ENCODE data around the gene CMTM7. TPM values are rescaled to one million over a fixed set of nuclear protein-coding genes. Genes with fewer than 3 reads are reported as not detected.
A peak's percentile ranks its signal among the peaks of the same experiment; 100 is the strongest.

Gene CMTM7
- total RNA-seq, 8 experiments from 2014 or later = 1.2 to 48.2 (median 5.4) TPM

- H3K4me3 ChIP-seq = no peak overlapping the region
- no peak overlapping the region for H3K27ac ChIP-seq
- 57 to 96% (median 88%) methylated on average over 2 to 7 of the region's 7 CpGs for WGBS, 10 experiments
- H3K4me1 ChIP-seq (replicated peaks in 1 of 2) = no peaks in the 10 kb centered on the region
- in situ Hi-C loops (cut with MboI; ENCODE audit: low pct_unique_long_range_greater_than_20kb in 2 of 9, low sequenced_read_pairs in 9 of 9, unreplicated experiment in 9 of 9) = loop anchor here in 1 of 9 experiments (10.0 kb wide), 1 partner anchor 103 kb away; no protein-coding TSS in a partner anchor
- no peak for ATAC-seq (replicated peaks in 6 of 8)
Observed at GRCh38 chr3:32371461-32372212, 20.0 kb upstream of the CMTM7 start.

- no peaks in the 10 kb centered on the region for H3K4me1 ChIP-seq (replicated peaks in 1 of 2)
- no peak overlapping the region for H3K4me3 ChIP-seq
- H3K27ac ChIP-seq = no peak overlapping the region
- no peak for ATAC-seq (replicated peaks in 6 of 8)
- in situ Hi-C loops (cut with MboI; ENCODE audit: low pct_unique_long_range_greater_than_20kb in 2 of 9, low sequenced_read_pairs in 9 of 9, unreplicated experiment in 9 of 9) = loop anchor here in 1 of 9 experiments (10.0 kb wide), 1 partner anchor 103 kb away; no protein-coding TSS in a partner anchor
- 33 to 100% (median 96%) methylated on average over 1 to 4 of the region's 4 CpGs; no CpG with 5 or more reads in 3 of the 10 experiments for WGBS, 10 experiments
Observed at GRCh38 chr3:32372213-32372490, 19.5 kb upstream of the CMTM7 start.

- Histone ChIP-seq H3K4me1 (replicated peaks in 1 of 2) (no peaks in the 10 kb centered on the region), H3K4me3 (no peak overlapping the region), H3K27ac (no peak overlapping the region)
- WGBS, 10 experiments = 57 to 96% (median 89%) methylated on average over 2 to 5 of the region's 5 CpGs
- in situ Hi-C loops (cut with MboI; ENCODE audit: low pct_unique_long_range_greater_than_20kb in 2 of 9, low sequenced_read_pairs in 9 of 9, unreplicated experiment in 9 of 9) = loop anchor here in 1 of 9 experiments (10.0 kb wide), 1 partner anchor 102 kb away; no protein-coding TSS in a partner anchor
- no peak for ATAC-seq (replicated peaks in 6 of 8)
Observed at GRCh38 chr3:32373276-32373675, 18.4 kb upstream of the CMTM7 start.

- 0 to 100% (median 66%) methylated on average over 1 to 5 of the region's 5 CpGs; no CpG with 5 or more reads in 2 of the 10 experiments for WGBS, 10 experiments
Observed at GRCh38 chr3:32373844-32374243, 17.8 kb upstream of the CMTM7 start.

GRCh38 chr3:32374788-32375595, 16.7 kb upstream of the CMTM7 start:
- Histone ChIP-seq H3K27ac (no peak overlapping the region), H3K4me1 (replicated peaks in 1 of 2) (peaks cover 4% of the 10 kb centered on the region in 2 donors), H3K4me3 (no peak overlapping the region)
- WGBS, 10 experiments = 0 to 93% (median 42%) methylated on average over 1 to 11 of the region's 12 CpGs
- in situ Hi-C loops (cut with MboI; ENCODE audit: low pct_unique_long_range_greater_than_20kb in 2 of 9, low sequenced_read_pairs in 9 of 9, unreplicated experiment in 9 of 9) = loop anchor here in 2 of 9 experiments (10.0 to 25.0 kb wide), 2 partner anchors 100 to 287 kb away; no protein-coding TSS in a partner anchor
- peak in 4 of 8 experiments; percentile 52 to 90 (median 82) for ATAC-seq (replicated peaks in 6 of 8)

More at GRCh38 chr3:32373844-32374243, 17.8 kb upstream of the CMTM7 start:
- peak in 1 of 8 experiments; percentile 35 for ATAC-seq (replicated peaks in 6 of 8)
- no peak overlapping the region for H3K4me3 ChIP-seq
- in situ Hi-C loops (cut with MboI; ENCODE audit: low pct_unique_long_range_greater_than_20kb in 2 of 9, low sequenced_read_pairs in 9 of 9, unreplicated experiment in 9 of 9) = loop anchor here in 1 of 9 experiments (10.0 kb wide), 1 partner anchor 101 kb away; no protein-coding TSS in a partner anchor
- no peaks in the 10 kb centered on the region for H3K4me1 ChIP-seq (replicated peaks in 1 of 2)
- no peak overlapping the region for H3K27ac ChIP-seq

GRCh38 chr3:32375596-32375930, 16.1 kb upstream of the CMTM7 start:
- ATAC-seq (replicated peaks in 6 of 8) = no peak
- 43 to 100% (median 94%) methylated on average over 1 to 5 of the region's 5 CpGs; no CpG with 5 or more reads in 1 of the 10 experiments for WGBS, 10 experiments
- peaks cover 9 to 10% of the 10 kb centered on the region in 2 donors for H3K4me1 ChIP-seq (replicated peaks in 1 of 2)
- in situ Hi-C loops (cut with MboI; ENCODE audit: low pct_unique_long_range_greater_than_20kb in 2 of 9, low sequenced_read_pairs in 9 of 9, unreplicated experiment in 9 of 9) = loop anchor here in 2 of 9 experiments (10.0 to 25.0 kb wide), 2 partner anchors 99 to 287 kb away; no protein-coding TSS in a partner anchor
- no peak overlapping the region for H3K4me3 ChIP-seq
- no peak overlapping the region for H3K27ac ChIP-seq

GRCh38 chr3:32376115-32376514, 15.5 kb upstream of the CMTM7 start:
- no peak overlapping the region for H3K27ac ChIP-seq
- ATAC-seq (replicated peaks in 6 of 8) = peak in 2 of 8 experiments; percentile 39 to 82
- in situ Hi-C loops (cut with MboI; ENCODE audit: low pct_unique_long_range_greater_than_20kb in 2 of 9, low sequenced_read_pairs in 9 of 9, unreplicated experiment in 9 of 9) = loop anchor here in 2 of 9 experiments (10.0 to 25.0 kb wide), 2 partner anchors 99 to 286 kb away; no protein-coding TSS in a partner anchor
- H3K4me3 ChIP-seq = no peak overlapping the region
- 17 to 93% (median 41%) methylated on average over 1 to 2 of the region's 2 CpGs; no CpG with 5 or more reads in 3 of the 10 experiments for WGBS, 10 experiments
- H3K4me1 ChIP-seq (replicated peaks in 1 of 2) = peaks cover 11 to 12% of the 10 kb centered on the region in 2 donors

- in situ Hi-C loops (cut with MboI; ENCODE audit: low pct_unique_long_range_greater_than_20kb in 2 of 9, low sequenced_read_pairs in 9 of 9, unreplicated experiment in 9 of 9) = loop anchor here in 2 of 9 experiments (10.0 to 25.0 kb wide), 2 partner anchors 95 to 282 kb away; no protein-coding TSS in a partner anchor
- 30 to 97% (median 67%) methylated on average over 4 to 10 of the region's 10 CpGs; no CpG with 5 or more reads in 1 of the 10 experiments for WGBS, 10 experiments
Observed at GRCh38 chr3:32379831-32380500, 11.7 kb upstream of the CMTM7 start.

GRCh38 chr3:32381922-32382321, 9.7 kb upstream of the CMTM7 start:
- in situ Hi-C loops (cut with MboI; ENCODE audit: low pct_unique_long_range_greater_than_20kb in 2 of 9, low sequenced_read_pairs in 9 of 9, unreplicated experiment in 9 of 9) = loop anchor here in 1 of 9 experiments (25.0 kb wide), 1 partner anchor 280 kb away; no protein-coding TSS in a partner anchor
- Histone ChIP-seq H3K27ac (no peak overlapping the region), H3K4me1 (replicated peaks in 1 of 2) (peaks cover 25 to 28% of the 10 kb centered on the region in 2 donors), H3K4me3 (no peak overlapping the region)
- WGBS, 10 experiments = 20 to 100% (median 97%) methylated on average over 1 to 7 of the region's 7 CpGs; no CpG with 5 or more reads in 3 of the 10 experiments
- no peak for ATAC-seq (replicated peaks in 6 of 8)

More at GRCh38 chr3:32379831-32380500, 11.7 kb upstream of the CMTM7 start:
- peak in 4 of 8 experiments; percentile 35 to 63 (median 48) for ATAC-seq (replicated peaks in 6 of 8)
- H3K4me3 ChIP-seq = no peak overlapping the region
- H3K27ac ChIP-seq = no peak overlapping the region
- peaks cover 16 to 18% of the 10 kb centered on the region in 2 donors for H3K4me1 ChIP-seq (replicated peaks in 1 of 2)

GRCh38 chr3:32383136-32383711, 8.4 kb upstream of the CMTM7 start:
- in situ Hi-C loops (cut with MboI; ENCODE audit: low pct_unique_long_range_greater_than_20kb in 2 of 9, low sequenced_read_pairs in 9 of 9, unreplicated experiment in 9 of 9) = loop anchor here in 1 of 9 experiments (25.0 kb wide), 1 partner anchor 279 kb away; no protein-coding TSS in a partner anchor
- no peak overlapping the region for H3K27ac ChIP-seq
- WGBS, 10 experiments = 73 to 100% (median 100%) methylated on average over 1 to 2 of the region's 2 CpGs; no CpG with 5 or more reads in 5 of the 10 experiments
- peaks cover 25 to 28% of the 10 kb centered on the region in 2 donors for H3K4me1 ChIP-seq (replicated peaks in 1 of 2)
- peak in 1 of 8 experiments; percentile 49 for ATAC-seq (replicated peaks in 6 of 8)
- H3K4me3 ChIP-seq = no peak overlapping the region

- in situ Hi-C loops (cut with MboI; ENCODE audit: low pct_unique_long_range_greater_than_20kb in 2 of 9, low sequenced_read_pairs in 9 of 9, unreplicated experiment in 9 of 9) = loop anchor here in 1 of 9 experiments (25.0 kb wide), 1 partner anchor 277 kb away; no protein-coding TSS in a partner anchor
Observed at GRCh38 chr3:32384938-32385337, 6.7 kb upstream of the CMTM7 start.

More at GRCh38 chr3:32384938-32385337, 6.7 kb upstream of the CMTM7 start:
- 0 to 40% (median 20%) methylated on average over 1 to 5 of the region's 5 CpGs; no CpG with 5 or more reads in 3 of the 10 experiments for WGBS, 10 experiments
- peak; percentile 56 to 97 (median 86) for ATAC-seq (replicated peaks in 6 of 8)
- no peak overlapping the region for H3K4me3 ChIP-seq
- H3K4me1 ChIP-seq (replicated peaks in 1 of 2) = peaks cover 22 to 25% of the 10 kb centered on the region in 2 donors
- H3K27ac ChIP-seq = no peak overlapping the region
